T-helper 22 cell (primary cell): ENCODE results near the gene YIPF3.
A peak's percentile ranks its signal among the peaks of the same experiment; 100 is the strongest.
"Not testable (repeated sequence)": the region's sequence is repeated elsewhere in the genome, so short reads cannot be mapped to it uniquely, and the experiment has no call there.

Source experiments
- DNase-seq: peaks from one replicate; pipeline ENCODE4 v3.0.0-alpha.2; 2020; ENCODE audit warnings: low read depth

Gene YIPF3

DNA sequence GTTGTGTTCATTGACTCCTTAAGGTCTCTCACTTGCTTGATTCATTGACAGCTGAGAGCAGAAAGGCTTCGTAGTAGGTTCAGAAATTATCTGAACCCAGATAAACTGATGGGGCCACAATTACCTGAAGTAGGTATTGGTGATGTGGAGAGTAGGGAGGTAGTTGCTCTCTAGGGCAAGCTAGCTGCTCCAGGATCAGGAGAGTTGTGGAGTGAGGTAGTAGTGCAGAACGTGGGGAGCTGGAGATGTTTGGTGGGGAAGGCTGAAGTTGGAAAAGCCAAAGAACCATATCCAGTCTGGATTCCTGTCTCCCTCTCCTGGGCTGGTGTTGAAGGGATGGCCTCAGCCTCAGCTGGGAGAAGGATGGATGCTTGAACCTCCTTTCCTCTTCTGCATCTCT is 23.5 kb downstream of the YIPF3 start:
- DNase-seq: no peak

GRCh38 chr6:43492673-43493072 is 24.1 kb downstream of the YIPF3 start:
- no peak for DNase-seq

- no peak for DNase-seq
Measured at GRCh38 chr6:43491750-43492661, 24.7 kb downstream of the YIPF3 start.

- DNase-seq: no peak
Measured at GRCh38 chr6:43490523-43490939, 26.2 kb downstream of the YIPF3 start.

GRCh38 chr6:43489277-43490072 is 27.3 kb downstream of the YIPF3 start:
- no peak for DNase-seq

DNA sequence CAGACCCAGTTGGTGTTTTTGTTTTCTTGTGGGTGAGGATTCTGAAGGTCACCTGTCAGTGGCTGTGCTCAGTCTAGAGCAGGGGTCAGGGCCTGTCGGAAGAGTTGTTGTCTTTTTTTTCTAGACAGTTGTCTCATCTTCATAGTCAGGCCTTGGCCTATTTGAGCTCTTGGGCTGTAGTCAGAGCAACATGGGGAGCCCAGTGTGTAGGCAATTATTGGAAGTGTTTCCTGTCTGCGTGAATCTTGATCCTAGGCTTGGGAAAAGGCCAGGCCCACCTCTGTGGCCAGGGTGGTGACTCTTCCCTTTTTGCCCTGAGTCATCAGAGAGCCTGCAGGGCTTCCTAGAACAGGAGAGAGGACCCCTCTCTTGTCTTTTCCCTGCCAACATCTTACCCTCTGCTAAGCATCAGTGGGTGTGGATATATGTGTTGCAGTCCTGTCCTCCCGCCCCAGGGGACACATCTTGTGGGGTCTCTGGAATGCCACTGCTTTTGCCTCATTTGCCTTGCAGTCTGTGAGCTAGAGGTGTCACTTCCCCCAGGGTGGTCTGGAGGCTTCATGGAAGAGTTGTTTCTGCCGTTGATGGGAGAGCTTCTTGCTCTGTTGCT is 28.0 kb downstream of the YIPF3 start:
- no peak for DNase-seq

- DNase-seq: no peak
Measured at GRCh38 chr6:43481591-43482236, 35.0 kb downstream of the YIPF3 start.

DNA sequence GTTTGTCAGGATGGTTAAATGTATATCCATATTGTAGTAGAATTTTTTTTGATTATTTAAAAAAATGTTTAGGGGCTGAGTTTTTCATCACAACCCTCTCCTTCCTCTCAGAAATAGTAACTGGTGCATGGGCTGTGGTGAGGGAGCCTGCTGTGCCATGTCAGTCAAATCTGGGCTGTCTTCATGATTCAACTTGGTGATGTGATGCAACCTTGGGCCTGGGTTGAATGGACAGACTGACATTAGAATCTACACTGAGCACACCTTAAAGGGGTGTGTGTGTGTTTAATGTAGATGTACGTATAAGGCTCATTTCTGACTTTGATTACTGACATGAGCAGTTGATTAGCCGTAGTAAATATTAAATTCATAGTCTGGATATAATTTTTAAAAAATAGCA is 35.7 kb downstream of the YIPF3 start:
- DNase-seq: no peak

DNA sequence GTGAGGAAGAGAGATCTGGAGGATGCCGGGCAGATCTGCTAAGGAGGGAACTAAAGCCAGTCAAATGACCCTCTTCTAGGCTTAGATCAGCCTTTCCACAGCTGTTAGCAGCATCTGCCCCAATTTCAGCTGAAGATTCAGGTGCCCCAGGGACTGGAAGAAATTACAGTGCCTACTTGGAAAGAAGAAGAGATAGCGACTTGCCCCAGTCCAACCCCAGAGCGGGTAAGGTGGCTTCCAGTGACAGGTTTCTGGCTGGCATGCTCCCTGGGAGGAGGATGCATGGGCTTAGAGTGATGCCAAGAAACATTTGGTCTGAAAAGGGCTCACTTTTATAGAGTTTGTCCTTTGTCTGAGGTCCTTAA is 38.7 kb downstream of the YIPF3 start:
- no peak for DNase-seq

DNA sequence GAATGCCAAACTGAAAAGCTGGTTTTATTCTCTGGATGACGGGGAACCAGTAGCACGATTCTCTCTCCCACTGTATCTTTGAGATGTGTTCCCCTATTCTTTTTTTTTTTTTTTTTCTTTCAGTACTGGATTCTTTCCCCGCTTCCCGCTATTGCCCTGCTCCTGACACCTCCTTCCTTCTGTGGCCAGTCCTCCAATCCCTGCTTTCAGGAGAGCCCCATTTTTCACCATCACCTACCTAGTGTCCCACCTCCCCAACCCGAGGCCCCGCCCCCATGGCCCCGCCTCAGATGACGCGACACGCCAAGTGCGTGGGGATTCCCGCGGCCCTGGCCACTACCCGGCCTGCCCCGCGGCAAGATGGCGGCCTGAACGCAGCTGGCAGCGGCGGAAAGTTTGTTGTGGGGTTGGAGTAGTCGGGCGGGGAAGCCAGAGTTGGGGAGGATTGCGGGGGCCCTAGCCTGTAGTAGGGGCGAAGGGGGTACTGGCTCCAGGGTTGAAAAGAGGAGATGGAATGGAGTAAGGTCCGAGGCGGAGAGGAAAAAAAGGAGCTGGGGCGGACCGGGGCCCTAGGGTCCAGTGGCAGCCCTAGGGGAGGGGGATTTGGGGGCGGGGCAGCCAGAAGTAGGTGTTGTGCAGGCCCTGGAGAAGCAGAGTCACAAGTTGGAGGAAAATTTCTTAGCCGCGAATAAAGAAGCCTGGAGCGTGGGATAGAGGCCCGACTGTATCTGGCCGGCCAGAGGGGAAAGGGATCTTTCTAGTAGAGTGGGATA is 39.3 kb downstream of the YIPF3 start, which contains the start of gene TJAP1:
TJAP1 (plus strand) TSS at position 336 of the 773 bp plus-strand sequence. CDS start 21,432 bp downstream, outside the sequence.
- DNase-seq: peak; percentile 90

DNA sequence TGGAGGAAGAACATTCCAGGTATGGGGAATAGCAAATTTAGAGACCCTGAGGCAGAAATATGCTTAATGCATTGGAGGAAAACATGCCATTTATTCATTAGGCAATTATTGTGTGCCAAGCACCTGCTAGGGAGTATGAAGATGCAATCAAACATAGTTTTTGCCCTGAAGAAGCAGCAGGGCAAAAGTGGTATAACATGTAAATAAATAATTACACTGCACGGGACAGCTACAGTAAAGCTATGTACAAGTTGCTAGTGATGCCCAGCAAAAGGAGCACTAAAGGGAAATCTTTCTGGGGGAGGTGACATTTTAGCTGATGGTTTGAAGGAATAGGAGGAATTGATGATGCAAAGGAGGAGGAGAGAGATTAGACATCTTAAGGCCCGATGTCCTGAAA is 40.0 kb downstream of the YIPF3 start:
- DNase-seq: no peak

GRCh38 chr6:43475516-43475915 is 41.2 kb downstream of the YIPF3 start:
- no peak for DNase-seq

GRCh38 chr6:43472515-43472914 is 44.2 kb downstream of the YIPF3 start:
- DNase-seq: no peak

DNA sequence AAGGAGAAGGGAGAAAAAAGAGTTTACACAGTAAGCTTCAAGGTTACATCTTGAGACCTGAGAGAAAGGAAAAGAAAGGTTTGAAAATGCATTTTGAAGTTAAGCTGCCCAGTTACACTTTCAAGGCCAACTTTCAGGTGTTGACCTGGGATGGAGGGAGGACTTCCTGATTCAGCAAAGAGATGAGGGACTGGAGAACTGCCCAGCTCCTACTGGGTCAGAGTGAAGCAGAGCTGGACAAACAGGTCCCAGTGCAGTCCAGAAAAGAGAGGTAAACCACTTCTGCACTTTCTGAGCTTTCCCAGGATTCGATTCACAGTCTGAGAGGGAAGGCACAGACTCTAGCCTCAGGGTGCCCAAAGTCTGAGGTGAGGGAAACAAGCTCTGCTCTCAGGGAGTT is 45.3 kb downstream of the YIPF3 start:
- DNase-seq: no peak

- no peak for DNase-seq
Measured at GRCh38 chr6:43469947-43470346, 46.8 kb downstream of the YIPF3 start.

- no peak for DNase-seq
Measured at GRCh38 chr6:43468748-43469681, 47.7 kb downstream of the YIPF3 start.

- DNase-seq: no peak
Measured at GRCh38 chr6:43468240-43468639, 48.5 kb downstream of the YIPF3 start.

DNA sequence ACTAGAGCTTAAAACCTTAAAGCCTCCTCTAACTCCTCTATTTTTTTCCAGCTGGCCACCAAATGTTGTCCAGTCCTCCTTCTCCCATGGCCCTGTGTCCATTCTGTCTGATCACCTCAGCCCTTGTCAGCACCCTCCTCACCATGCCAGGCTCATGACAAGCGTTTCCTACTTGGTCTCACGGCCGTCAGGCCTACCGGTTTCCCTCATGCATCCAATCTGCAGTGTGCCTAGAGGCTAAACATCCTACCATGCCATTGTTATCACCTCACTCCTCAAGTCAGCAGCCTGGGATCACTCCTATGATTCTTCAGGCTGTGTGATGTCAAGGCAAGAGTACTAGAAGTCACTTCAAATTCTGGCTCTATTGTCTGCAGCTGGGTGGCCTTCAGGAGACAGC is 49.0 kb downstream of the YIPF3 start:
- no peak for DNase-seq

- DNase-seq: not testable (repeated sequence)
Measured at GRCh38 chr6:43467265-43467664, 49.5 kb downstream of the YIPF3 start.

DNA sequence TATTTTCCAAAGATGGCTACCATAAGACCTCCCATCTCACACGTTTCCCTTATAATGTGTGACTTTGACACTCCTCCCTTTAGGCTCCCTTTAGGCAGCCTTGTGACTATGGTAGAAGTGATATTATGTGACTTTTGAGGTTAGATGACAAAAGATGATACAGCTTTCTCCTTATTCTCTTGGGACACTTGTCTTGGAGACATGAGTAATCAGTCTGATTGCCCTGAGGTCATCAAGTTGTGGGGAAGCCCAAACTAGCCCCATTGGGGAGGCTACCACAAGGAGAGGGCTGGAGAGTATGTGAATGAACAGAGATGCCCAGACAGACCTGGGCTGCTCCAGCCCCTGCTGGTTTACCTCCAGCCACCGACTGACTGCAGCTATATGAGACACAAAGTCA is 50.8 kb downstream of the YIPF3 start:
- DNase-seq: no peak
